Midbrain (tissue), 1 donor: ENCODE data around the gene VANGL2.
"Not testable (repeated sequence)": the region's sequence is repeated elsewhere in the genome, so short reads cannot be mapped to it uniquely, and the experiment has no call there.

Experiments
- DNase-seq: peaks from one replicate; lab custom pipeline; 2025; lab: John Stamatoyannopoulos, UW

VANGL2 gene

GRCh38 chr1:160370561-160371345, 29.6 kb upstream of the VANGL2 start:
- DNase-seq, result no peak

GRCh38 chr1:160371346-160371631, 29.1 kb upstream of the VANGL2 start:
- no peak for DNase-seq

- DNase-seq, result no peak
These were observed 28.6 kb upstream of the VANGL2 start for GRCh38 chr1:160371756-160372155.

GRCh38 chr1:160373696-160374095, 26.7 kb upstream of the VANGL2 start:
- no peak for DNase-seq

GRCh38 chr1:160374306-160375110, 25.9 kb upstream of the VANGL2 start:
- no peak for DNase-seq

GRCh38 chr1:160375788-160376524, 24.4 kb upstream of the VANGL2 start:
- no peak for DNase-seq

- DNase-seq, result peak; percentile 79
These were observed 23.7 kb upstream of the VANGL2 start for GRCh38 chr1:160376525-160377131.

- DNase-seq, result no peak
These were observed 22.7 kb upstream of the VANGL2 start for GRCh38 chr1:160377585-160378206.

- DNase-seq, result not testable (repeated sequence)
These were observed 15.6 kb upstream of the VANGL2 start for GRCh38 chr1:160384812-160385211.

- DNase-seq, result not testable (repeated sequence)
These were observed 12.0 kb upstream of the VANGL2 start for GRCh38 chr1:160388406-160388805.

GRCh38 chr1:160394673-160395072, 5.7 kb upstream of the VANGL2 start:
- DNase-seq, result no peak

- DNase-seq, result no peak
These were observed 2.7 kb upstream of the VANGL2 start for GRCh38 chr1:160397651-160398050.

- DNase-seq, result no peak
These were observed 1.5 kb upstream of the VANGL2 start for GRCh38 chr1:160398823-160399222.

- DNase-seq, result no peak
These were observed 681 bp upstream of the VANGL2 start for GRCh38 chr1:160399544-160400222.

- no peak for DNase-seq
These were observed 502 bp downstream of the VANGL2 start for GRCh38 chr1:160400646-160401486.

GRCh38 chr1:160401487-160401805, 1.1 kb downstream of the VANGL2 start:
- DNase-seq, result no peak

- DNase-seq, result peak; percentile 9
These were observed 1.8 kb downstream of the VANGL2 start for GRCh38 chr1:160402001-160402795.

GRCh38 chr1:160403244-160403643, 2.9 kb downstream of the VANGL2 start:
- no peak for DNase-seq

GRCh38 chr1:160404094-160404493, 3.7 kb downstream of the VANGL2 start:
- no peak for DNase-seq
